K562 (cell line): ENCODE data around the gene MAPKAPK3. TPM values are rescaled to one million over a fixed set of nuclear protein-coding genes. Genes with fewer than 3 reads are reported as not detected.

Experiments
- ATF4 ChIP-seq: fragments of 450-650 bp; formaldehyde crosslinking; IDR thresholded peaks from 2 replicates; pipeline ENCODE4 v1.4.0; 2022; ENCODE audit warnings: mild to moderate bottlenecking, moderate library complexity
- BHLHE40 ChIP-seq: IDR thresholded peaks from 2 replicates; pipeline ENCODE4 v1.6.1; 2011; ENCODE audit warnings: low read length, improper control_type of control experiment
- HNRNPLL ChIP-seq: fragments of 200-400 bp; formaldehyde crosslinking; IDR thresholded peaks from 2 replicates; pipeline ENCODE4 v1.6.1; 2017; ENCODE audit warnings: low read length, low read depth, mild to moderate bottlenecking; ENCODE audit not compliant: poor library complexity, severe bottlenecking
- KDM2B ChIP-seq: fragments of 250-450 bp; sonication (Bioruptor Pico); IDR thresholded peaks from 2 replicates; pipeline ENCODE4 v1.8.0; 2021; ENCODE audit warnings: mild to moderate bottlenecking, moderate library complexity
- MIER1 ChIP-seq: fragments of 450-650 bp; IDR thresholded peaks from 2 replicates; pipeline ENCODE4 v1.6.1; 2016; ENCODE audit warnings: antibody characterized with exemption, mild to moderate bottlenecking, low read depth
- NR2C1 ChIP-seq, 2 experiments: fragments of 450-650 bp; IDR thresholded peaks; 2 replicates each; pipeline ENCODE4 v1.6.1; 2017; ENCODE audit warnings: mild to moderate bottlenecking in 2 of 2, antibody characterized with exemption in 1 of 2, inconsistent platforms in 1 of 2, missing compliant biosample characterization in 1 of 2, missing genetic modification characterization in 1 of 2
- POLR2A ChIP-seq: fragments of 450-650 bp; conservative IDR thresholded peaks from 2 replicates; pipeline ENCODE4 v1.6.1; 2016
- POLR2AphosphoS2 ChIP-seq: IDR thresholded peaks from 2 replicates; pipeline ENCODE4 v1.6.1; 2012; ENCODE audit warnings: low read length, improper control_type of control experiment
- RCOR1 ChIP-seq, 2 experiments: IDR thresholded peaks; 2 replicates each; pipeline ENCODE4 v1.6.1; 2012; ENCODE audit warnings: low read depth in 2 of 2, low read length in 2 of 2, borderline replicate concordance in 1 of 2, improper control_type of control experiment in 1 of 2
- SNIP1 ChIP-seq: fragments of 450-650 bp; IDR thresholded peaks from 2 replicates; pipeline ENCODE4 v1.7.1; 2017; ENCODE audit warnings: low read depth, mild to moderate bottlenecking
- SRSF1 ChIP-seq: fragments of 200-400 bp; formaldehyde crosslinking; IDR thresholded peaks from 2 replicates; pipeline ENCODE4 v1.6.1; 2017; ENCODE audit warnings: mild to moderate bottlenecking, low read depth, low read length, moderate library complexity
- STAT6 ChIP-seq: sonication (generic); formaldehyde crosslinking; IDR thresholded peaks from 2 replicates; pipeline ENCODE4 v1.8.1; 2023; ENCODE audit warnings: mild to moderate bottlenecking, missing genetic modification reagents
- WHSC1 ChIP-seq: IDR thresholded peaks from one replicate; pipeline ENCODE4 v1.6.1; 2012; ENCODE audit warnings: low read length, control low read depth, inconsistent platforms
- ZBTB7A ChIP-seq: IDR thresholded peaks from 2 replicates; pipeline ENCODE4 v1.6.1; 2011; ENCODE audit warnings: low read depth, mild to moderate bottlenecking, low read length, moderate library complexity, borderline replicate concordance; ENCODE audit not compliant: control insufficient read depth
- ZNF57 ChIP-seq: fragments of 450-650 bp; formaldehyde crosslinking; IDR thresholded peaks from 2 replicates; pipeline ENCODE4 v1.4.0; 2020; ENCODE audit warnings: mild to moderate bottlenecking, moderate library complexity
- ZNF644 ChIP-seq: fragments of 200-800 bp; sonication (Bioruptor generic); IDR thresholded peaks from 2 replicates; pipeline ENCODE4 v1.6.1; 2016; ENCODE audit warnings: low read depth, missing genetic modification characterization, missing compliant biosample characterization
- polyA plus RNA-seq, 8 experiments: library from polyadenylated mRNA; depleted of rRNA in 4 of 8; stranded (reverse) in 5 of 8; unstranded in 3 of 8; fragments of >200 nt; fragmentation: Nextera tagmentation in 2 of 8; fragmentation: Illumina TruSeq in 1 of 8; extraction: Ambion mirVana in 2 of 8; extraction: Trizol in 1 of 8; gene quantifications; 2 replicates each; pipeline versions ENCODE4 v1.2.1 to v1.2.3, GENCODE V29; 2011 to 2014; ENCODE audit warnings: inconsistent platforms in 1 of 8, missing spikeins in 1 of 8
- total RNA-seq, 7 experiments: library from RNA; depleted of rRNA in 6 of 7; stranded (reverse); fragments of >200 nt in 6 of 7; fragmentation: Illumina TruSeq in 2 of 7; extraction: Trizol in 2 of 7; gene quantifications; 2 replicates each; pipeline versions ENCODE4 v1.2.1 to v1.2.3, GENCODE V29; 2011 to 2021; ENCODE audit warnings: low replicate concordance in 1 of 7
- TF ChIP-seq, protein P1 (sequence below): sonication (generic); formaldehyde crosslinking; IDR thresholded peaks from 2 replicates; pipeline ENCODE4 v1.8.0; 2022; ENCODE audit warnings: missing genetic modification reagents, mild to moderate bottlenecking, borderline replicate concordance
- TF ChIP-seq, protein P2 (sequence below): fragments of 450-650 bp; formaldehyde crosslinking; IDR thresholded peaks from 2 replicates; pipeline ENCODE4 v1.4.0; 2020; ENCODE audit warnings: mild to moderate bottlenecking, moderate library complexity
- TF ChIP-seq, protein P3 (sequence below): sonication (generic); formaldehyde crosslinking; IDR thresholded peaks from 2 replicates; pipeline ENCODE4 v1.8.0; 2022; ENCODE audit warnings: mild to moderate bottlenecking, missing genetic modification reagents

Gene MAPKAPK3
- total and polyA plus RNA-seq, 9 of the 15 experiments (the other 6 are each of a cell fraction or from before 2014, with no cell fraction given) = 8.0 to 56.4 (median 41.2) TPM

DNA sequence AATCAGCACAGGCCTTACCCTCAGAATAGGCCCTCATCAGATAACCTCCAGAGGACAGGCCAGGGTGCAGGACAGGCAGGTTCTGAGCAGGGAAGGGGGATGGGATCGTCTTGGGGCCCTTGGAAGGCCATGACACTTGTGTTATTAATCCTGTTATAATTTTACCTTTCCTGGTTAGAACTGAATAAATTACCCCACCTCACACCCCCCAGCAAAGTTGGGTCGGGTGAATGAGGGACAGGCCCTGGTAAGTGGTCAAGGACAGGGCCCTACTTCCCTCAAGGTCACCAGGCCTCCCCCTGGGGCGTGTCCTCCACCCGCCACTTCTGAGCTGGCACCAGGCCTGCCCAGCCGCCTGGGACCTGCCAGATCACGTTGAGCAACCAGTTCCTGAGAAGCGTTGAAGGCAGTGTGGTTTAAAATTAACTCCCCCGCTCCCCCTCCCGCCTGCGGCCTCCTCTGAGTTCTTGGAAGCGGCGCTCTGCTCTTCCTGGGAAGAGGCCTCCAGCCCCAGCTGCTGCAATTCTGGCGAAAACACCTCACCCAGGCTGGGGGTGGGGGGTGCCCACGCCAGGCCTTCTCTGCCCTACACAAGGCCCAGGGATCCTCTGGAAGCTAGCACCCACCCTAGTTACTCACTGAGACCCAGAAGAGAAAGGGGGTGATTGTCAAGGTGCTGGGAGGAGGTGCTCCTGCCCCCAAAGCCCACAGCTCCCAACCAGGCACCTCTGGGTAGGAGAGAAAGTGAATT, 15.9 kb upstream of the MAPKAPK3 start (continued):
- peak; percentile 87 for TF ChIP-seq ZNF644
- no peak for TF ChIP-seq NR2C1 (IDR thresholded peaks at IDR 0.05)
- TF ChIP-seq NR2C1 (tag; IDR thresholded peaks at IDR 0.05) = no peak
- TF ChIP-seq ZBTB7A = peak; percentile 33; the same call in 1 of the 2 replicates
- no peak for TF ChIP-seq RCOR1 (IDR thresholded peaks at IDR 0.05; ENCODE audit: borderline replicate concordance in 1 of 2, low read depth in 2 of 2, low read length in 2 of 2)
- TF ChIP-seq, protein P1, sequence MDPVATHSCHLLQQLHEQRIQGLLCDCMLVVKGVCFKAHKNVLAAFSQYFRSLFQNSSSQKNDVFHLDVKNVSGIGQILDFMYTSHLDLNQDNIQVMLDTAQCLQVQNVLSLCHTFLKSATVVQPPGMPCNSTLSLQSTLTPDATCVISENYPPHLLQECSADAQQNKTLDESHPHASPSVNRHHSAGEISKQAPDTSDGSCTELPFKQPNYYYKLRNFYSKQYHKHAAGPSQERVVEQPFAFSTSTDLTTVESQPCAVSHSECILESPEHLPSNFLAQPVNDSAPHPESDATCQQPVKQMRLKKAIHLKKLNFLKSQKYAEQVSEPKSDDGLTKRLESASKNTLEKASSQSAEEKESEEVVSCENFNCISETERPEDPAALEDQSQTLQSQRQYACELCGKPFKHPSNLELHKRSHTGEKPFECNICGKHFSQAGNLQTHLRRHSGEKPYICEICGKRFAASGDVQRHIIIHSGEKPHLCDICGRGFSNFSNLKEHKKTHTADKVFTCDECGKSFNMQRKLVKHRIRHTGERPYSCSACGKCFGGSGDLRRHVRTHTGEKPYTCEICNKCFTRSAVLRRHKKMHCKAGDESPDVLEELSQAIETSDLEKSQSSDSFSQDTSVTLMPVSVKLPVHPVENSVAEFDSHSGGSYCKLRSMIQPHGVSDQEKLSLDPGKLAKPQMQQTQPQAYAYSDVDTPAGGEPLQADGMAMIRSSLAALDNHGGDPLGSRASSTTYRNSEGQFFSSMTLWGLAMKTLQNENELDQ = no peak
- TF ChIP-seq, protein P2, sequence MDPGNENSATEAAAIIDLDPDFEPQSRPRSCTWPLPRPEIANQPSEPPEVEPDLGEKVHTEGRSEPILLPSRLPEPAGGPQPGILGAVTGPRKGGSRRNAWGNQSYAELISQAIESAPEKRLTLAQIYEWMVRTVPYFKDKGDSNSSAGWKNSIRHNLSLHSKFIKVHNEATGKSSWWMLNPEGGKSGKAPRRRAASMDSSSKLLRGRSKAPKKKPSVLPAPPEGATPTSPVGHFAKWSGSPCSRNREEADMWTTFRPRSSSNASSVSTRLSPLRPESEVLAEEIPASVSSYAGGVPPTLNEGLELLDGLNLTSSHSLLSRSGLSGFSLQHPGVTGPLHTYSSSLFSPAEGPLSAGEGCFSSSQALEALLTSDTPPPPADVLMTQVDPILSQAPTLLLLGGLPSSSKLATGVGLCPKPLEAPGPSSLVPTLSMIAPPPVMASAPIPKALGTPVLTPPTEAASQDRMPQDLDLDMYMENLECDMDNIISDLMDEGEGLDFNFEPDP (CRISPR knock-in tag) = no peak
- TF ChIP-seq SNIP1 = no peak
- peak; percentile 31; the same call in 1 of the 2 replicates for TF ChIP-seq ATF4 (CRISPR knock-in tag)
- TF ChIP-seq POLR2A = no peak
- no peak for TF ChIP-seq WHSC1
- no peak for TF ChIP-seq POLR2AphosphoS2
- TF ChIP-seq, protein P3, sequence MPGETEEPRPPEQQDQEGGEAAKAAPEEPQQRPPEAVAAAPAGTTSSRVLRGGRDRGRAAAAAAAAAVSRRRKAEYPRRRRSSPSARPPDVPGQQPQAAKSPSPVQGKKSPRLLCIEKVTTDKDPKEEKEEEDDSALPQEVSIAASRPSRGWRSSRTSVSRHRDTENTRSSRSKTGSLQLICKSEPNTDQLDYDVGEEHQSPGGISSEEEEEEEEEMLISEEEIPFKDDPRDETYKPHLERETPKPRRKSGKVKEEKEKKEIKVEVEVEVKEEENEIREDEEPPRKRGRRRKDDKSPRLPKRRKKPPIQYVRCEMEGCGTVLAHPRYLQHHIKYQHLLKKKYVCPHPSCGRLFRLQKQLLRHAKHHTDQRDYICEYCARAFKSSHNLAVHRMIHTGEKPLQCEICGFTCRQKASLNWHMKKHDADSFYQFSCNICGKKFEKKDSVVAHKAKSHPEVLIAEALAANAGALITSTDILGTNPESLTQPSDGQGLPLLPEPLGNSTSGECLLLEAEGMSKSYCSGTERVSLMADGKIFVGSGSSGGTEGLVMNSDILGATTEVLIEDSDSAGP (CRISPR knock-in tag) = no peak
- TF ChIP-seq MIER1 = no peak
- TF ChIP-seq STAT6 (CRISPR knock-in tag) = no peak
- TF ChIP-seq BHLHE40 = peak; percentile 61
- TF ChIP-seq KDM2B (CRISPR knock-in tag) = no peak
- TF ChIP-seq ZNF57 (CRISPR knock-in tag) = no peak
- no peak for TF ChIP-seq HNRNPLL
- no peak for TF ChIP-seq SRSF1
